NCI-H128 (cell line): Measurements from ENCODE around the gene LRRC52.
A peak's percentile ranks its signal among the peaks of the same experiment; 100 is the strongest.

Experiments used
- DNase-seq: peaks from one replicate; lab custom pipeline; 2025; ENCODE audit not compliant: unreplicated experiment; lab: John Stamatoyannopoulos, UW

The LRRC52 gene, protein sequence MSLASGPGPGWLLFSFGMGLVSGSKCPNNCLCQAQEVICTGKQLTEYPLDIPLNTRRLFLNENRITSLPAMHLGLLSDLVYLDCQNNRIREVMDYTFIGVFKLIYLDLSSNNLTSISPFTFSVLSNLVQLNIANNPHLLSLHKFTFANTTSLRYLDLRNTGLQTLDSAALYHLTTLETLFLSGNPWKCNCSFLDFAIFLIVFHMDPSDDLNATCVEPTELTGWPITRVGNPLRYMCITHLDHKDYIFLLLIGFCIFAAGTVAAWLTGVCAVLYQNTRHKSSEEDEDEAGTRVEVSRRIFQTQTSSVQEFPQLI

DNA sequence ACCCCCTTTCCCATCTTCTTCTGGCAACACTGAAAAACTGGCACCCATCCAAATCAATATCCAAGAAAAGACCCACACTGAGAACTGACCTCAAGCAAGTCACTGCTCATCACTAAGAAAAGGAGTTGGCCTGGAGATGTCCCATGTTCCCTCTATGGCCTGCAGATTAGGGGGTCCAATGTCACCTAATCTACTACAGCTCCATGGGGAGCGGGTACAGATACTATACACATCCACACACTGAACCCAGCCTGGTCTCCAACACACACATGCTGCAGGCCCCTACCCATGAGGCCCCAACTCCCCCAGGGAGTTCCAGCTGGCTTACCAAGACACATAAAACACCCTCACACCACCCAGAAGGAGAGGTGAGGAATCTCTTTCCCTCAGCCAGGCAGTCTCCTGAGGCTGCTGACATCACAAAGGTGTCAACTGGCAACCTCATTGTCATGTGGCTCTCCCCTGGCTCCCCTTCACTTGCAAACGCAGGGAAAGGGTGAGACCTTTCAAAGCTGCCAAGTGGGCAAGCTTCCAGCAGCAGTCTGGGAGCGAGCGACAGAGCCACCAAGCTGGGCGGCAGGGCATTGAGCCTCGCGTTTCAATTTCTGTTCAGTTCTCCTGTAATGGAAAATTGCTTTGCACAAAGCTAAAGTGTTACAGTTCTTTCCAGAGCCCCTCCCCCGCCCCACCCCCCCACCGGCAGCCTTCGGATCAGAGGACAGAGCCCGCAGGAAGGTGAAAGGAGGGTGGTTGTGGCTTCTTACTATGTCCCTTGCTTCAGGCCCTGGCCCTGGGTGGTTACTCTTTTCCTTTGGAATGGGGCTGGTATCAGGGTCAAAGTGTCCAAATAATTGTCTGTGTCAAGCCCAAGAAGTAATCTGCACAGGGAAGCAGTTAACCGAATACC is at the start of gene LRRC52:
Gene LRRC52, plus strand, starts transcription at position 469 of the 907 bp plus-strand sequence. Its CDS starts 297 bp downstream, at position 766.
- DNase-seq = peak; percentile 81

DNA sequence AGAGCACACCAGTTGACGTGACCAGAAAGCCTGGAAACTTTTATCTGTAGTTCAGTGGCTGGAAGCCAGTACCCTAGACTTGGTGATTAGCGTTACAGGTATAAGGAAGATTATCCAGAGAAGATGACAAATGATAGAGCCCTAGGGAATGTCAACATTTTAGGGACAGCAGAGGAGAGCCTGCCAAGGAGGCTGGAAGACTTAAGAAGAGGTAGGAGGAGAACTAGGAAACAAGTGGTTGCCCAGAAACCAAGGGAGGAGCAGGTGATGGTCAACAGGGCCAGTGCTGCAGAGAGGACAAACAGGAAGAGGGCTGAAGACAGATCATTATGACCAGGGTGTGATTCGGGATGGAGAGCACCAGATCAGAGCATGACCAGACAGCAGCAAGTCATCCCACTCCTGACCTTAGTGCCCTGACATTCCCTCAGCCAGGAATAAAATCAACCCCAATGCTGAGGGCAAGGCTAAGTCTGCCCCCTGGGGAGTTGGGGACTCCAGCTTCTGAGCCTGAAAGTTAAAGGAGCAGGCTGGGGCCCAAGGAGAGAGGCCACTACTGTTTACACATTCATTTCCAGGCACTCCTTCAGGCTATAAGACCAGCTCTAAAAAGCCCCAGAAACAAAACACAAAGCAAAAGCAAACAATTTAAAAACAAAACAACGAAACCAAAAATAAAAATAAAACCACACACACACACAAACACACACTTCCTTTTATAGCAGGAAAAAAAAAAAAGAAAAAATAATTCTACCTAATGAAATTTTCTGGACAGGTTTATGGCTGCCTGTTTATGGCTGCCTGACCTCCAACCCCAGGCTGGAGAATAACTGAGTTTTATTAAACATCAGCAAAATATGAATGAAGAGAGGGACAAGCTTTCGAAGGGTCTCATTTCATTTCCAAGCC is 48.6 kb upstream of the LRRC52 start:
- no peak for DNase-seq

DNA sequence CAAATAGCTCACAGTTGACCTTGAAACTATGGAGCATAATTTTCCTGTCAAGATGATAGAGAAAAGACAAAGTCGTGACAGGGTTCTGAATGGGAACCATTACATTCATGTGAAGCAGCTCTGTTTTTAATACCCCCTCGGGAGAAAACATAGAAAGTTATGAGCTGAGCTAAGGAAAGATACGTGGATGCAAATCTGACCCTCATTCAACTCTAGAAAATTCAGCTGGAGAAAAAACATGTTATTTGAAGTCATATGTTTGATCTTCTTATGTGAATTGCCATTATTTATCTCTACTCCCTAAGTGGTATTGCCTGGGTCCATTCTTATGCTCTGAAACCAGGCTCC is 48.0 kb upstream of the LRRC52 start:
- DNase-seq = no peak

DNA sequence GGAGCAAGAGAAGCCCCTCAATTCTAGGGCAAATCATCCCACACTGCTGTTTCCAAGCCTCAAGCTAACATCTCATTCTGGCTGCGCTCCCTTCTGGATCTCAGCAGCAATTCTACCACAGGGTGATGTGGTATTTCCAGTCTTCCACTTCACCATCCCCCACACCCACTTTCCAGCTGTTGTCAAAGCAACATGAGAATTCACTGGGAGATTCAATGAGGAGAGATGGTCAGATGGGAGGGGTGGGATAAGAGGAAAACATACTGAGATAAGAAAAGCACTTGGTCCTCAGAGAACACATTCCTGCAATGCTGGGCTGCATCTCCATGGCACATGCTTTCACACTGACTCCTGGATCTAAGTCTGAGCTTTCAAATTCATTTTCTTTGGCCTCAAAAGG is 47.3 kb upstream of the LRRC52 start:
- no peak for DNase-seq

DNA sequence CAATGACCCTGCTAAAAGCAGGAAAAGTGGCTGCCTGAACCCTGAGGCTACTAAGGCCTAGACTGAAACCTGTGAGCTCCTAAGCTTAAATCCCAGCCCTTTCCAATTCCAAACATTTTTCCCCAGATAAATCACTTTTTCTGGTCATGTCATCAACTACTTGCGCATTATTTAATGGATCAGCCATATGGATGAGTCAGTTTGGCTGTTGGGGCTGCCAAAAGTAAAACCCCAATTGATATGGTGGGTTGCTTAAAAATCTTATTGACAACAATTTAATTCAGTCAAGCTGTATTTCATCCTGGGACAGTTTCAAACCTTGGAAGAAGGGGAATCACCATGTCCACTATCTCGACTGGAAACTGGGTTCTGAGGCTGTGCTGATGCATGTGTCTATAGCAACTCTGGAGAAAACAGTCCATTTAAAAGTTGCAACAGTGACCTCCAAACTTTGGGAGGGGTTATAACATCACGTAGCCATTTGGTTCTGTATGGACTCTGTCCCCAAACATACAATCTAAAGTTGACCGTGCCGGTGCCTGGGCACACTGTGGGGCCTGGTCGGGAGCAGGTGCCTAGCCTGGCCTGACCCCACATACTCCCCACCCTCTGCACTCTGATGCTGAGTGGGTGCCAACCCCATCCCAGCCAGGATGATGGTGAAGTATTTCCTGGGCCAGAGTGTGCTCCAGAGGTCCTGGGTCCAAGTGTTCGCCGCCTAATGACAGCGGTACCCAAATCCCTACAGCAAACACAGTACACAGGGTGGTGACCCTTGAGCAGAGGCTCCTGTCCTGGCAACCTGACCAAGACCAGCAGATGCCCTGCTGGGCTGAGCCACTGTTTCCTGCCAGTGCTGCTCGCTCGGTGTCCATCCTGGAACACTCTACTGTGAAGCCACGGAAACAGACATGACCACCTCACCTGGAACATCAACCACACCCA is 46.5 kb upstream of the LRRC52 start:
- no peak for DNase-seq

DNA sequence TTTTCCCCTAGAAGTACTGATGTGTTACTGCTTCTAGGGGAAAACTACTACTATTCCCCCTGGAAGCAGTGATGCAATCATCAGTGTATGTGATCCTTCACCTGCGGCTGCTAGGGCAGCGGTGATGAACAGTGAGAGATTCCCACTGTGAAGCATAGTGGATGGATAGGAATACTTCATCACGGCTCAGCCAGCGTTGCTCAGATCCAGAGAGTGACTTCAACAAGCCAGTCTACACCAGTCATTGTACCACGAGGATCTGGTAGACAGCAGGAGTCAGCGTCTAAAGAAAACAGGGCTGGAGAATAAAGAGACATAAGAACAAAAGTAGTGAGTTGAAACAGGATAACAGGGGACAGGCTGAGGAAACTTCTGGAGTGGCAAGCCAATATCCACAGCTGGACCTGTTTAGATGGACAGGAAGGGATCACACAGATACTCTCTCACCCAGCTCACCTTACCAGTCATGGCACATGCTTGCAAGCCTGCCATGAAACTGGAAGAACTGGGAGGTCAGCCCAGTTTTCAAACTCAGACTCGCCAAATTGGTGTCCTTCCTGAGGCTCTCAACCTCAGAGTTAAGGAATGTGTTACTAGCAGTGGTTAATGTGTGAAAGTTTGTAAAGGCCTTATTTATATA is 42.4 kb upstream of the LRRC52 start:
- no peak for DNase-seq

DNA sequence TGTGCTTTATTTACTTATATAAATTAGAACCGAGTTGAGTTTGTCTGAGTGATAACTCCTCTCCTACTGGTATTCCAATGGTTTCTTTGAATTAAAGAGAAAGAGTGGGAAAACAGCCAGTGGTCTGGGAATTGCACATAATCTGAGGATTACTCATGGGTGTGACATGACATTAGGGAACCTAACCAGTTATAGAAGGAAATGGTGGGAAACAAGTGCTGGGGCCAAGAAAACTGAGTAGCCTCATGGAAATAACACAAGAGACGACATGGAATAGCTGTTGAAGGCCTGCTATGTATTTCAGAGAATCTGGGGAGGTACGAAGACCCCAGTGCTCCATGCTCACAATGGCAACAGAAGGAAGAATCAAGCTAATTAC is 41.8 kb upstream of the LRRC52 start:
- DNase-seq = no peak

DNA sequence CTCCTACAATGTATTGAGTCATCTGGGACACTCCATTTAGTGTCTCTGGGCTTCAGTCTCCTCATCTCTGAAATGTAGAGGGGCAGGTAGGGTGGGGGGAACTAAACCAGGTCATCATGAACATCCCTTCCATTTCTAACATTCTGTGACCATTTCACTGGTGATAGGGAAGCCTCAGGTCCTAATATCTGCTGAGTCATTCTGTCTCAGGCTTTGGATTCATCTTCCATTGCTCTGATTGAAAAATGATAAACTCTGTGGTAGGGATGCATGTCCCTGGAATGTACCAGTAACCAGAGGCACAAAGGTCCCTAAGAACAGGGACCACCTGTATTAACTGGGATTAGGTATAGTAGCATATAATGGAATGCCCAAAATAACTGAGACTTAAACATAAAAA is 36.2 kb upstream of the LRRC52 start:
- DNase-seq = no peak

DNA sequence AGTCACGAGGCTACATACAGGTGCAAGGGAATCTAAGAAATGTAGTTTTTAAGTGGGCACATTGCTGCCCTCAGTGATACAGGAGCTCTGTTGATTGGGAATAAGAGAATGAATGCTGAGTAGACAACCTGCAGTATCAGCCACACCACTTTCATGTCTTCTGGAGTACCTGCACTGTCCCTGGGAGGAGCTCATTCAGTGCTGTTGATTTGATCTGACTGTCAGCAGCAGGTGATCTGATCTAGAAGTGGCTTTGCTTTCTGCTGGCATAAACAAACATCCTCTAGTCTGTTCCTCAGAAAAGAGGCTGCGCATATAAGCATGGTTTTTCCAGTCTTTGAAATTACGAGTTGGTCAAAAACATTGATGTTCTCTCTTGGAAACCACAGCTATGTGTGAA is 35.5 kb upstream of the LRRC52 start:
- DNase-seq = no peak

DNA sequence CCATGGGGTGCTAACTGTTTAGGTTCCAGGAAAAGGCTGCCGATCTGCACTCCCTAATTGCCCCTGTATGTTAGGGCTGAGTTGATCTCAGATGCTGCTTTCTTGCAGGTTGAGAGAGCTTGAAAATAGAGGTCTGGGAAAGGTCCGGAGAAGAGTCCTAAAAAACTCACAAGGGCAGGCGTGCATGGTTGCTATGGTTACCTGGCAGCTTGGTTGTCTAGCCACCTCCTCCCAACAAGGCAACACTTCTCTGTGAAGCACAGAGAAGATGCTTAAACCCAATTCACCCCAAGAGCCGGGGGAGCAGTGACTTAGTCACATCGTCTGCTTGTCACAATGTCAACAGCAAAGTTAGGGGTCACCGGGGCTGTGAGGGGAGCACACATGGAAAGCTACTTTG is 31.0 kb upstream of the LRRC52 start:
- no peak for DNase-seq

DNA sequence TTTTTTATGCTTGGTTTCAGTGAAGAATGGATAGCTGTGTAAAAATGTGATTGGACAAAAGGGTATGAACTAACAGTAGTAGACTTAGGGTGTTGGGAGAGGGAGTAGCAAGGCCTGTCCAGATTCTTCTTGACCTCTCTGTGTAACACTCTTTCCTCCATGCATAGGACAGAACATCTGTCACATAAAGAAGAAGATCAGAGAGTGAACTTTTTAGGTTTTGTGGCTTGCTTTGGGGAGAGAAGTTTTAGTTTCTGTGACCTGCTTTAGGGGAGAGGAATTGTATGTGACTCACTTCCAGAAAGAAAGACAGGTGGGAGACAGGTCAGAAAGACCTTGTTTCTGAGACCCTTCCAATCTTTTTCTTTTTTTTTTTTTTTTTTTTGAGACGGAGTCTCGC is 27.3 kb upstream of the LRRC52 start:
- DNase-seq = no peak

DNA sequence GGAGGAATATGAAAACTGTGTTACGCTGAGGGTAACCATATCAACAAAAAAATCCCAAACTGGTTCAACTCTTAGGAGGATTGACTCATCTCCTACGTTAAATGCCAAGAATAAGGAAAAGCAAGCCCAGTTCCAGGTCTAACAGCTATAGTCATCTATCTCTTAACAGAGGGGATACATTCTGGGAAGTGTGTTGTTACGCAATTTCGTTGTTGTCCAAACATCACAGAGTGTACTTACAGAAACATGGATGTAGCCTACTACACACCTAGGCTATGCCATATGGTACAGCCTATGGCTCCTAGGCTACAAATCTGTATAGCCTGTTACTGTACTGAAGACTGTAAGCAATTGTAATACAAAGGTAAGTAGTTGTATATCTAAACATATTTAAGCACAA is 23.2 kb upstream of the LRRC52 start:
- no peak for DNase-seq

DNA sequence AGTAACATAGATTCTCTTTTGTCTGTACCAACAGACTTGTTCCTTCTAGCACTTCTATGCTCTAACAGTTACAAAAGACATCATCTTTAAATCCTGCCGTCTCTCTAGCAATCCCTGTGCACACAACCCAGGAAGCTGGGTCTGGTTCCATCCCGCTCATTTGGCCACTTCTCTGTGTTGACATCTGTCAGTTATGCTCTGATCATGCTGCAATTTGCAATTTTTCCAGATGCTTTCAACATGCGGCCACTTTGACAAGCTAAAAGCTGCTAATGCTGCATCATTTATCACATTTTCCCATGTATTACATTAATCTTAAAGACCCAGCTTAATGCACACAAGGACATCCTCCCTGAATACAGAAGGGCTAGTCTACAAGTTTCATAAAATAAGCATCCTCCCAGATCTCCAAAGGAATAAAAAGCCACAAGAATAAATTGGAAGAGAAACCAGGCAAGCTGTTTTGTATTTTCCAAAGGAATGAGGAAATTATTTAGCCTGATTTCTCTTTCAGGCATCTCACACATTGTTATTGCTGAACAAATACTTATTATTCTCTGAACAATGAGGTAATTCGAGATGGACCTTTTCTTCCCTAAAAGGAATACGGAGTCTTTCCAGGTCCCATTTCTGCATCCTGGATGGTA is 19.0 kb upstream of the LRRC52 start:
- DNase-seq = no peak

DNA sequence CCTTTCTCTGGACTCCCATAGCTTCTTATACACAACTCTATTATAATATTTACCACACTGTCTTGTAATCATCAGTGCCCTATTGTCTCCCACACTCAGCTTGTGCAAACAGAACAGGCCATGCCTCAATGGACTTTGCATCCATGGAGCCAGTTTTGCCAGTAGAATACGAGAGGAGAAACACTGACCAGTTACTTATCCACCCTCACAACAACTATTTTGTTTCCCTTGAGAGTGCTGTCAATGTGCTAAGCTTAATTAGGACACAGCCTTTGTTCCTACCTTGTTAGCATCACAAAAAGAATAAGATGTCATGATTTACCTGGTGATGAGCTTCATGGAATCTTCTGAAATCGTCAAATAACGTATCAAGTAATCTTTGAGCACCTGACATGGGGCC is 18.1 kb upstream of the LRRC52 start:
- no peak for DNase-seq

DNA sequence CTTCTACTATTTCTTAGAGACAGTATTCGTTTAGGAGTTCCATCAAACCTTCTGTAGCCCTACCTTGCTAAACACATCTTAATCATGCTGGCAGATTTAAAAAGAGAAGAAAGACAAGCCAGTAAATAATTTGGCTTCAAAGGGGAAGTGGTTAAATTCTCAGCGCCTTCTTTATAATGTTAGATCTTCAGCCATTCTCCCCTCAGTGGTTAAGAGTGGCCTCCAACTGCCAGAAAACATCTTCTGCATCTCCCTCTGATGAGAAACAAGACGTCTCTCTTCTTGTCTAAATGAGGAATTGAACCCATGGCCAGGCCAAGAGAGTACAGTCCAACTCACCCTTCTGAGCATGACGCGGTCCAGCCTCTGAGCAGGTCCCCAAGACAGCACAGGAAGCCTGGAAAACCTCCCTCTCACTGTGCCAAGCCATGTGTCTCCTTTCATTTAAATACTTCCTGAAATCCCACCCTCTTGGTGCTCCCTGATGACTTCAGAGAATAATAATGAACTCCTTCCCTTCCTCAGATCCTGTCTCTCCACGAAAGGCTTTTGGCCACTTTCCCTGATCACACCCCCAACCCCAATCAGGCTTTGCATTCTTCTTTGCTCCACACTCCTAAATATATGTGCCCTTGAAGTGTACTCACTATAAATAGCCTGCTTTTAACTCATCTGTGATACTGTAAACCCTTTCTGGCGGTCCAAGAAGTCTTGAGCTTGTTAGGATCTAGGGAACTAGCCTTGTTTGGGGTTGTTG is 16.4 kb upstream of the LRRC52 start:
- no peak for DNase-seq

DNA sequence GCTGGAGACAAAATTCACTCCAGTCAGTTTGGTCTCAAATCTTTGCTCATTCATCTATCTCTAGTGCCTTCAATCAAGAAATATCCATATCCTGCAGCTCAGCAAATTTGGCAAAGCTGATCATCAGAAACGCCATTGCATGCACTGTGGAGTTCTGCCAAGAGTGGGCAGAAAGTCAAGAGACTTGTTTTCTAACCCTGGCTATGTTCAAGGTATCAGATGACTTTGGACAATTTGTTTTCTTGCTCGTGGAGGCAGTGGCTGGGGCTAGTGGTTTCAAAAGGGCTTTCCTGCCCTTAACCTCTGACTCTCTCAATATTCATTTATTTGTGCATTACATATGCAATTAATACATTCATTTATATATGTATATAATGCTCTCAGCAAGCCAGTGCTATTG is 12.8 kb upstream of the LRRC52 start:
- no peak for DNase-seq

DNA sequence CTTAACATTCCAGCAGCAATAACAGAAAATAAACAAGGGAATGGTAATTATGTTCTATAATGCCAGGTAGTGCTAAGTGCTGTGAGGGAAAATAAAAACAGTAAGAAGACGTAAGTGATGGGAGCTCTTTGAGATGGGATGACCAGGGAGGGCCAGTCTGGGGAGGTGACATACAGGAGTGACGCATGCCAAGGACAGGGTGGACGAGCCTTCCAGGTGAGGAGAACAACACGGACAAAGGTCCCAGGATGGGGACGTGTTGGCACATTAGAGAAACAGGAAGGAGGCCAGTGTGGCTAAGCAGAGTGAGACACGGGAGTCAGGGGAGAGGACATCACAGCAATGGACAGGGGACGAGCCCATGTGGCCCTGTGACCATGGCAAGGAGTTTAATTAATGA is 11.7 kb upstream of the LRRC52 start:
- no peak for DNase-seq

DNA sequence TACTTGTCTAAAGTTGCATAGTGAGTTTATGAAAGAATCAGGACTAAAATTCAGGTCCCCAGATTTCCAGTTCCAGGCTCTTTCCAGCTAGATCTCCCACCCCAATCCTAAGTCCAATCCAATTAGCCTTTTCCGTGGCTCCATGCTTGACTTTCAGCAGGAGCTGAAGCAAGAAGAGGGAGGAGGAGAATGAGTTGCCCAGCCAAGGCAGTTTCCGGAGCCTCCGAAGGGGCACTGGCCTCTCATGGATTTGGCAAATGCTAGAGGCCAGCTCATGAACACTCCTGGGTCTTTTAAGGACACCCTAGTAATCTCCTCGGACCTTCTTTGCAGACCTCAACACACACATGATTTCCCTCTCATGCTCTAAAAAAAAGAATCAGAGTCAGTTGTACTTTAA is 10.5 kb upstream of the LRRC52 start:
- no peak for DNase-seq

DNA sequence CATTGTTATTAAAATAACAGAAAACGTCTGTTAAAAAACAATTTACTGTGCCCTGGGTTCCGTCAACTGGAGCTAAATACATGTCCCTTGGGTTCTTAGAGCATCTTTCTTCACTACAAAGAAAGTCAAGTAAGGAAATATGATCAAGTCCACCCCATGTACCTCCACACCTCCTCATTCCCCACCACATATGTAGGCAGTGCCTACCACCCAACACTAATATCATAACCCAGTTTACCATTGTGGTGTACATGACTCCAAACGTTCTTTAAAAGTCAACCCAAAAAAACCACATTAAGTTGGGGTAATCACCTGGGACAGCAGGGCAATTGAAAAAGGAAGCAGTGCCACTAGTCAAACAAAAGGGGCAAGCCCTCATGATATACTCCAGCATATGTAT is 7.8 kb upstream of the LRRC52 start:
- DNase-seq = no peak
